T-helper 1 cell treated with Interleukin-12 subunit alpha and Interleukin-12 subunit beta and Interleukin-4 antibody, amounts not matched to agents 30 μg/mL and 1 μg/mL, for 36 hours (primary cell): ENCODE measurements around the gene ADSS2.
"Not testable (repeated sequence)": the region's sequence is repeated elsewhere in the genome, so short reads cannot be mapped to it uniquely, and the experiment has no call there.

Experiments
- H3K27ac Mint-ChIP-seq: one replicate; pipeline ENCODE4 v1.8.0; 2021; ENCODE audit warnings: mild to moderate bottlenecking, mixed read lengths
- H3K27me3 Mint-ChIP-seq: one replicate; pipeline ENCODE4 v1.8.0; 2021; ENCODE audit warnings: low read depth, mixed read lengths
- H3K36me3 Mint-ChIP-seq: one replicate; pipeline ENCODE4 v1.8.0; 2021; ENCODE audit warnings: low read depth, mixed read lengths
- H3K4me1 Mint-ChIP-seq: one replicate; pipeline ENCODE4 v1.8.0; 2021; ENCODE audit warnings: low read depth, mixed read lengths
- H3K4me3 Mint-ChIP-seq: one replicate; pipeline ENCODE4 v1.8.0; 2021; ENCODE audit warnings: mild to moderate bottlenecking, moderate library complexity, mixed read lengths
- H3K9me3 Mint-ChIP-seq: one replicate; pipeline ENCODE4 v1.8.0; 2021; ENCODE audit warnings: mixed read lengths

The ADSS2 gene

GRCh38 chr1:244451539-244451950 lies at the start of gene ADSS2:
Gene ADSS2, minus strand, starts transcription at chr1:244451909. Its CDS starts 92 bp downstream, at chr1:244451817.
- H3K4me3 Mint-ChIP-seq, result peak within 1 kb of the TSS; percentile 97
- peaks cover 3% of the 10 kb centered on the region for H3K9me3 Mint-ChIP-seq
- H3K27me3 Mint-ChIP-seq, result no peaks in the 10 kb centered on the region
- peak within 1 kb of the TSS; percentile 98 for H3K27ac Mint-ChIP-seq
- H3K4me1 Mint-ChIP-seq, result peaks cover 34% of the 10 kb centered on the region
- peaks cover 14% of the 10 kb centered on the region for H3K36me3 Mint-ChIP-seq

GRCh38 chr1:244500515-244500914 lies 48.8 kb upstream of the ADSS2 start:
- not testable (repeated sequence) for H3K4me3 Mint-ChIP-seq

GRCh38 chr1:244499484-244499883 lies 47.8 kb upstream of the ADSS2 start:
- H3K27ac Mint-ChIP-seq, H3K27me3 Mint-ChIP-seq, H3K4me1 Mint-ChIP-seq, H3K4me3 Mint-ChIP-seq, H3K36me3 Mint-ChIP-seq: not testable (repeated sequence)
- H3K9me3 Mint-ChIP-seq, result peaks cover 11% of the 10 kb centered on the region

More at GRCh38 chr1:244500515-244500914, 48.8 kb upstream of the ADSS2 start:
- H3K4me1 Mint-ChIP-seq, H3K27ac Mint-ChIP-seq, H3K27me3 Mint-ChIP-seq, H3K36me3 Mint-ChIP-seq: not testable (repeated sequence)
- peaks cover 11% of the 10 kb centered on the region for H3K9me3 Mint-ChIP-seq

GRCh38 chr1:244497805-244498204 lies 46.1 kb upstream of the ADSS2 start:
- H3K36me3 Mint-ChIP-seq, result no peaks in the 10 kb centered on the region
- no peaks in the 10 kb centered on the region for H3K4me1 Mint-ChIP-seq
- H3K9me3 Mint-ChIP-seq, result peaks cover 11% of the 10 kb centered on the region
- H3K4me3 Mint-ChIP-seq, result no peak overlapping the region
- no peak overlapping the region for H3K27ac Mint-ChIP-seq
- H3K27me3 Mint-ChIP-seq, result no peaks in the 10 kb centered on the region

- Mint-ChIP-seq H3K4me1 (no peaks in the 10 kb centered on the region), H3K4me3 (no peak overlapping the region), H3K36me3 (no peaks in the 10 kb centered on the region), H3K9me3 (peaks cover 11% of the 10 kb centered on the region), H3K27ac (no peak overlapping the region), H3K27me3 (no peaks in the 10 kb centered on the region)
Observed at GRCh38 chr1:244496186-244496585, 44.5 kb upstream of the ADSS2 start.

- Mint-ChIP-seq H3K27ac (no peak overlapping the region), H3K36me3 (no peaks in the 10 kb centered on the region), H3K4me3 (no peak overlapping the region)
Observed at GRCh38 chr1:244494653-244495052, 42.9 kb upstream of the ADSS2 start.

GRCh38 chr1:244484971-244485370 lies 33.3 kb upstream of the ADSS2 start:
- not testable (repeated sequence) for H3K4me1 Mint-ChIP-seq, H3K27me3 Mint-ChIP-seq, H3K9me3 Mint-ChIP-seq, H3K4me3 Mint-ChIP-seq, H3K36me3 Mint-ChIP-seq, H3K27ac Mint-ChIP-seq

More at GRCh38 chr1:244494653-244495052, 42.9 kb upstream of the ADSS2 start:
- Mint-ChIP-seq H3K4me1 (no peaks in the 10 kb centered on the region), H3K9me3 (no peaks in the 10 kb centered on the region), H3K27me3 (no peaks in the 10 kb centered on the region)

- Mint-ChIP-seq H3K4me3 (no peak overlapping the region), H3K27ac (no peak overlapping the region), H3K9me3 (no peaks in the 10 kb centered on the region), H3K4me1 (no peaks in the 10 kb centered on the region), H3K27me3 (peaks cover 7% of the 10 kb centered on the region), H3K36me3 (no peaks in the 10 kb centered on the region)
Observed at GRCh38 chr1:244473059-244473605, 21.4 kb upstream of the ADSS2 start.

- Mint-ChIP-seq H3K4me1 (no peaks in the 10 kb centered on the region), H3K36me3 (no peaks in the 10 kb centered on the region), H3K4me3 (no peak overlapping the region), H3K27me3 (peaks cover 3% of the 10 kb centered on the region), H3K9me3 (no peaks in the 10 kb centered on the region), H3K27ac (no peak overlapping the region)
Observed at GRCh38 chr1:244466724-244467123, 15.0 kb upstream of the ADSS2 start.

GRCh38 chr1:244461245-244462071 lies 9.7 kb upstream of the ADSS2 start, which contains the start of gene CATSPERE:
Gene CATSPERE, plus strand, starts transcription at chr1:244461273. Its CDS starts 157 bp downstream, at chr1:244461430.
- Mint-ChIP-seq H3K4me3 (peak within 1 kb of the TSS; percentile 77), H3K36me3 (peaks cover 11% of the 10 kb centered on the region), H3K4me1 (peaks cover 9% of the 10 kb centered on the region), H3K27ac (peak within 1 kb of the TSS; percentile 92), H3K27me3 (no peaks in the 10 kb centered on the region), H3K9me3 (peaks cover 9% of the 10 kb centered on the region)

- no peaks in the 10 kb centered on the region for H3K27me3 Mint-ChIP-seq
- peak overlapping the region; percentile 19 for H3K4me3 Mint-ChIP-seq
- H3K27ac Mint-ChIP-seq, result peak overlapping the region; percentile 49
- peaks cover 9% of the 10 kb centered on the region for H3K4me1 Mint-ChIP-seq
- H3K9me3 Mint-ChIP-seq, result peaks cover 9% of the 10 kb centered on the region
- H3K36me3 Mint-ChIP-seq, result peaks cover 11% of the 10 kb centered on the region
Observed at GRCh38 chr1:244460197-244460596, 8.5 kb upstream of the ADSS2 start.

GRCh38 chr1:244458781-244459180 lies 7.1 kb upstream of the ADSS2 start:
- peaks cover 9% of the 10 kb centered on the region for H3K4me1 Mint-ChIP-seq
- peaks cover 11% of the 10 kb centered on the region for H3K36me3 Mint-ChIP-seq
- H3K4me3 Mint-ChIP-seq, result no peak overlapping the region
- no peaks in the 10 kb centered on the region for H3K27me3 Mint-ChIP-seq
- no peak overlapping the region for H3K27ac Mint-ChIP-seq
- peaks cover 9% of the 10 kb centered on the region for H3K9me3 Mint-ChIP-seq

- Mint-ChIP-seq H3K27me3 (no peaks in the 10 kb centered on the region), H3K9me3 (peaks cover 12% of the 10 kb centered on the region), H3K36me3 (peaks cover 11% of the 10 kb centered on the region), H3K27ac (no peak overlapping the region), H3K4me3 (no peak overlapping the region), H3K4me1 (peaks cover 13% of the 10 kb centered on the region)
Observed at GRCh38 chr1:244456586-244456985, 4.9 kb upstream of the ADSS2 start.

- no peak overlapping the region for H3K4me3 Mint-ChIP-seq
- H3K27ac Mint-ChIP-seq, result no peak overlapping the region
- H3K9me3 Mint-ChIP-seq, result peaks cover 3% of the 10 kb centered on the region
- no peaks in the 10 kb centered on the region for H3K27me3 Mint-ChIP-seq
- peaks cover 15% of the 10 kb centered on the region for H3K4me1 Mint-ChIP-seq
- H3K36me3 Mint-ChIP-seq, result peaks cover 11% of the 10 kb centered on the region
Observed at GRCh38 chr1:244454412-244454811, 2.7 kb upstream of the ADSS2 start.
